Activated CD8-positive, alpha-beta memory T cell treated with anti-CD3 and anti-CD28 coated beads, Interleukin-2, amount 50 U/mL, for 1 hour (primary cell): Measurements from ENCODE around the gene ARHGEF3.

Experiments
- DNase-seq: peaks from one replicate; pipeline ENCODE4 v3.0.0-alpha.2; 2020; ENCODE audit errors: extremely low read depth

Gene ARHGEF3

DNA sequence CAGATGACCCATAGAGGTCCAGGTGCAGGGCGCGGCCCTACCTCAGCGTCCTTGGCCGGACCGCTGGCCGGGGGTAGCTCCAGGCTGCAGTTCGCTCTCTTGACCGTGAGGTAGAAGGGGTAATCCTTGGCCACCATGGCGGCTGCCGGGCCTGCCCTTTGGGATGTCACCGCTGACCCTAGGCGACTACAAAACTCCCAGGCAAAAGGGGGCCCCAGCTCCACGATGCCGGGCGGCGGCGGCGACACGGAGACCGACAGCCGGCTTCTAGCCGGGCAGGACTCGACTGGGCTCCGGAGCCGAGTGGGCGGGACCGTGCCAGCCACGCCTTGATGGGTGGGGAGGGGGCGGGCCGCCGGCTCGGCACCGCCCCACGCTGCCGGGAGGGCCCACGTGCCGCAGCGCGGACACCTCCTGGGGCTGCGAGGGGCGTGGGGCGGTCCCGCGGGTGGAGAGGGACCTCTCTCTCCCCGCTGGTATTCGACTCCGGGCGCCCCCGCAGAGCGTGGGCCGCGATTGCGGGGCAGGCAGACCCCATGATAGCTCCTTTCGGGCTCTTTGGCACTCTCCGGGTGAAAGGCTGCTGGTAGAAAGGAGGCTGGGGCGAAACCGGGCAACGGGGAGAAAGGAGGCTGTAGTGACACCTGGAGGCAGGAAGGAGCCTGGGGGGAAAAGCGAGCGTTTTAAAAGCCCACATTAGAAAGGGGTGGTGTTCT is at the start of gene ARHGEF3:
Gene ARHGEF3 (minus strand): TSS at position 288 of the 716 bp plus-strand sequence. CDS start 151 bp downstream, at position 137.
- peak; percentile 52 for DNase-seq

DNA sequence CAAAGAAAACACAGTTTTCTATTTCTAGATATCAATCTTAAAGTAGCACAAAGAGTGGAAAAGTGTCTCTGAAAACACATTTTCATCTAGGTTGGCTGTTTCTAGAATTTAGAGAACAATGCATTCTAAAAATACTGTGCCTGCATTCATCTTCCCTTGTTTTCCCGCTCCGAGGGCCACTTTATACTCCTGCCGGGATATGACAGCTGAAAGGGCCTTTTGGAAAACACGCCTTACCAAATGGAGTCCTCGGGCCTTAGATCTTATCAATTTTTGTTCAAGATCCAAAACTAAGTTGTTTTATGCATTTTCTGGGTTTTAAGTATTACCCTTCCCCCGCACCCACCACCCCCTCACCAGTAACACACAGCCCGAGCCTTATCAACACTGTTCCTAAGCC is 47.9 kb upstream of the ARHGEF3 start:
- DNase-seq, result no peak

DNA sequence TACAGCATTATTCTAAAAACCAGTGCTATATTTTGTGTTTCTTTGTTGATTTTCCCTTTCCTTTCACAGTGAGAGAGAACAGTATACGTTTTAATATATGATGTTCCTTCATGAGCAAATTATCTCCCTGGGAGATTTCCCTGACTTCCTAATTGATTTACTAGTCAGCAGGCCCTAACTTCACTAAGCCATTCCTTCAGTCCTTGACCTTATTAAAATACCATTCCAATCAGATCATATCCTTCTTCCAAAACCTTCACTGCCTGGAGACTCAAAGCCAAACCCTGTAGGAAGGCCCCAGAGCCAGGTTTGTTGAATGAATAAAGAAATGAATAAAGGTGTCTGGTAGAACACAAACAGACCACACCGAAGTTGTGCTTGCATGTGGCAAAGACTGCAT is 43.8 kb upstream of the ARHGEF3 start:
- no peak for DNase-seq

DNA sequence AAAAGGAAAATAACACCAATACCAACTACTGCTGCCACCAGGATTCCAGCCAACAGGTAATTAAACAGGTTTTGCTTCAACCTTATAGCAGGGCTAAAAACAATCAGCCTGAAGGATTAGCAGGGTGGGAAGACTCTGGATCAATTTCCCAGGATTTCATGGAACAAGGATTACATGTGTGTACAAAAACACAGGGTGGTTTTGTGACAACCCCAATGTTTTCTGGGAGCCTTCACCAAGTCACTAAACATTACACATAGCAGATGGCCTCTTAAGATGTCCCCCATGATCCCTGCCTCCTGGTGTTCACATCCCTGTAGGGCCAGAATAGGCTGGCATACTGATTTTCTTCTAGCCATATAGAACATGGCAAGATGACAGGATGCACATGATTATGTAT is 42.8 kb upstream of the ARHGEF3 start:
- no peak for DNase-seq

GRCh38 chr3:56839784-56840715 is 38.3 kb upstream of the ARHGEF3 start:
- DNase-seq, result no peak

- no peak for DNase-seq
These were observed 36.7 kb upstream of the ARHGEF3 start for GRCh38 chr3:56838448-56838847.

GRCh38 chr3:56837196-56837955 is 35.6 kb upstream of the ARHGEF3 start:
- DNase-seq, result no peak

GRCh38 chr3:56836276-56837163 is 34.8 kb upstream of the ARHGEF3 start:
- no peak for DNase-seq

DNA sequence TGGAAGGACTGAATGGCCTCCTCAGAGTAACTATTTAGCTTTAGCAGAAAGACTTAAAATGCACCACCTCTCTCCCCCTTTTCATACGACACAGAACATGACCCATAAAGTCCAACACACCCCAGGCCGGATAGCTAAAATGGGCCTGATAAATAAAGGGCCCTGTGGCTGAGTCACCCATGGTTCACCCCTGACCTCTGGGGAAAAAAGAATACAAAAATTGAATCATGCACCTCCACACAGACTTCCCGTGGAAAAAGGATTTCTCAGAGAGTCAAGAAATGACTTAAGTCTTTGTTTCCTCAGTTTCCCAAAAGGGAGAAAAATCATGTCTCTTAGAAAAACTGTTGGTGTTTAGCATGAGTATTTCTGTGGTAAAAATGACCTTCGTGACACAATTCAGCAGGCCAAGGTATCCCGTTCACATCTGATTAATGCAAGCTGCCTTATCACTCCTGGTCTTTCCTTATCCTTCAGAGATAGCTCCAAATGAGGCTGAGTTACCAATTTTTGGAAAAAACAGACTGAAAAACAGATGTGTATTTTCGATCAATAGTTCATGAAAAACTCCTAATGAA is 34.0 kb upstream of the ARHGEF3 start:
- DNase-seq, result no peak

GRCh38 chr3:56833536-56833935 is 31.8 kb upstream of the ARHGEF3 start:
- no peak for DNase-seq

DNA sequence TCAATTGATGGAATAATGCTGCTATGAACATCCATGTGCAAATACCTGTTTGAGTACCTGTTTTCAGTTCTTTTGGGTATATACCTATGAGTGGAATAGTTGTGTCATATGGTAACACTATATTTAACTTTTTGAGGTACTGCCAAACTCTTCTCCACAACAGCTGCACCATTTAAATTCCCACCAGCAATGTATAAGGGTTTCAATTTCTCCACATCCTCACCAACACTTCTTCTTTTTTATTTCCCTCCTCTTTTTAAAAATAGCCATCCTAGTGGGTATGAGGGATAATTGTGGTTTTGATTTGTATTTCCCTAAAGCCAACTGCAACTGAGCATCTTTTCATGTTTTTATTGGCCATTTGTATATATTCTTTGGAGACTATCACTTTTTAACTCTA is 31.3 kb upstream of the ARHGEF3 start:
- DNase-seq, result no peak

GRCh38 chr3:56831572-56831971 is 29.8 kb upstream of the ARHGEF3 start:
- DNase-seq, result no peak

DNA sequence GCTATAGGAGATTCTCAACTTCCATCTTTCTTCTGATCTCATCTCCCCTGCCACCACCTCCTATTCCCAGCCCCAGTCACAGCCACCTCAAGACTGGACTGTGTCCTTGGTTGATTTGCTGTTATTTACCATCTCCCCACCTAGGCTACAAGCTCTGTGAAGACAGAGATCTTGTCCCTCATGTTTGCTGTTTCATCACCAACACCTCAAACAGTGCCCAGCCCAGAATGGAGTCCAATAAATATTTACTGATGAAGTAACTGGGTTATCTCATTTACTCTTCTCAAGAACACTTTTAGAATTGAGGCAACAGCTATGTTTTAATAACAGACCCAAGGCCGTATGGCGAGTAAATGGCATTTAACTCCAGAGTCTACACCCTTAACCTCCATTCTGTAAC is 29.1 kb upstream of the ARHGEF3 start:
- no peak for DNase-seq

GRCh38 chr3:56829533-56829932 is 27.8 kb upstream of the ARHGEF3 start:
- no peak for DNase-seq

DNA sequence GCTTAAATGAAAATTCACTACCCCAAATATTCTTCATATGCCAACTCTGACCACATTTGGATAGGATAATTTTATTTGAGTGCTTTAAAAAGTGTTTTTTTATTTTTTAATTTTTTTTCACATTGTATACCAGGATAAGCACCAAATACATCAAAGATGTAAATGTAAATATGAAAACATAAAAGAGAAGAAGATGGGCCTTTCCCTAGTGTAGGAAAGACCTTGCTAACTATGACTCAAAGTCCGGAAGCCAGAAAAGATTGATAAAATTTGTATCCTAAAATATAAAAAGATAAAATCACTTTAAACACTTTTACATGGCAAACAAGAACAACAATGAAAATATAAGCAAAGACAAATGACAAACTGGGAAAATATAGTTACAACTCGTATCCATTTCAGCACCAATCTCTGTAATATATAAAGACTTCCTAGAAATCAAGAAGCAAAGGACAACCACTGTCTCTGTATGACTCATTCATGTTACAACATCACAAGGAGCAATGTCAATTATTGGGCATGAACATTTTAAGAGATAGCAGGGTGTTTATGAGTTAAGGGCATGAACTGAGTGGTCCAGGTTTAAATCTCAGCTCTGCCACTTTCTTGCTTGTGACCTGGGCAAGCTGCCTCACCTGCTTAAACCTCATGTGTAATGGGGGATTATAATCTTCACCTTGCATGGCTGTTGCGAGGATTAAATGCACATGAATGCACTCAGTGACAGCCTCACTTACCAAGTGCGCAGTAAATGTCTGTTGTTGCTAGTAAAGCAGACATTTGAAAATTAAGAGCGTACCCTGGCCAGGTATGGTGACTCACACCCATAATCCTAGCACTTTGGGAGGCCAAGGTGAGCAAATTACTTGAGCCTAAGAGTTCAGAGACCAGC is 25.3 kb upstream of the ARHGEF3 start:
- DNase-seq, result no peak

- DNase-seq, result no peak
These were observed 24.1 kb upstream of the ARHGEF3 start for GRCh38 chr3:56825567-56826438.

- DNase-seq, result no peak
These were observed 22.4 kb upstream of the ARHGEF3 start for GRCh38 chr3:56823984-56824703.

- DNase-seq, result no peak
These were observed 21.7 kb upstream of the ARHGEF3 start for GRCh38 chr3:56823421-56823926.
